ACHN (cell line): Measurements from ENCODE around the gene SPINDOC.
"Not testable (repeated sequence)": the region's sequence is repeated elsewhere in the genome, so short reads cannot be mapped to it uniquely, and the experiment has no call there.

ENCODE experiments used
- DNase-seq: peaks from one replicate; pipeline ENCODE4 v3.0.0-alpha.2; 2015
- in situ Hi-C: cut with HindIII; loops from 2 replicates; pipeline ENCODE4 v1.10.0; 2017; ENCODE audit warnings: low sequenced_read_pairs, low pct_ligation_motif_present, low pct_unique_long_range_greater_than_20kb

SPINDOC gene

DNA sequence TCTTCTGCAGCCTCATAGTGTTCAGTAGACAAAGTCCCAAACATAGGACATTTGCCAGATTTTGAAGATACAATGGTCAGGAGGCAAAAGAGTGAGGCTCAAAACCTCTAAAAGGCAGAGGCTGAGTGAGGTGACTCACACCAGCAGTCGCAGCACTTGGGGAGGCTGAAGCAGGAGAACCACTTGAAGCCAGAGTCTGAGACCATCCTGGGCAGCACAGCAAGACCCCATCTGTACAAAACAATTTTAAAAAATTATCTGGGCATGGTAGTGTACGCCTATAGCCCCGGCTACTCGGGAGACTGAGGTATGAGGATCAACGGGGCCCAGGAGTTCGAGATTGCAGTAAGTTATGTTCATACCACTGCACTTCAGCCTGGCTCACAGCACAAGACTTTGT lies 30.5 kb upstream of the SPINDOC start:
- in situ Hi-C loops = no loop called here
- no peak for DNase-seq

- in situ Hi-C loops = no loop called here
Observed at GRCh38 chr11:63783925-63784592, 29.2 kb upstream of the SPINDOC start.

DNA sequence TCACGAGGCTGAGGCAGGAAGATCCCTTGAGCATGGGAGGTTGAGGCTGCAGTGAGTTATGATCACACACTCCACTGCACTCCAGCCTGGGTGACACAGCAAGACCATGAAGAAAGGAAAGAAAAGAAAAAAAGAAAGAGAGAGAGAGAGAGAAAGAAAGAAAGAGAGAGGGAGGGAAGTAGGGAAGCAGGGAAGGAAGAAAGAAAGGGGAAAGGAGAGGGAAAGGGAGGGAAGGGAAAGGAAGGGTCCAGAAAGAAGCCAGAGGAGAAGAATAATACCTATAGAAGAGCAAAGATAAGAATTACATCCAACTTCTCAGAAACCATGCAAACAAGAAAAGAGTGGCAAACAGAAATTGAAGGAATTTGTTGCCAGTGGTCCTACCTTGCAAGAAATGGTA lies 27.4 kb upstream of the SPINDOC start:
- in situ Hi-C loops = no loop called here
- no peak for DNase-seq

More at GRCh38 chr11:63783925-63784592, 29.2 kb upstream of the SPINDOC start:
- no peak for DNase-seq

- DNase-seq = no peak
- in situ Hi-C loops = no loop called here
Observed at GRCh38 chr11:63791495-63792167, 21.6 kb upstream of the SPINDOC start.

- in situ Hi-C loops = no loop called here
- no peak for DNase-seq
Observed at GRCh38 chr11:63793161-63793560, 20.1 kb upstream of the SPINDOC start.

GRCh38 chr11:63795066-63795465 lies 18.2 kb upstream of the SPINDOC start:
- no peak for DNase-seq
- in situ Hi-C loops = no loop called here

- no peak for DNase-seq
- in situ Hi-C loops = no loop called here
Observed at GRCh38 chr11:63800921-63801320, 12.3 kb upstream of the SPINDOC start.

GRCh38 chr11:63802637-63803414 lies 10.4 kb upstream of the SPINDOC start:
- in situ Hi-C loops = no loop called here
- DNase-seq = peak; percentile 65

GRCh38 chr11:63804259-63804658 lies 9.0 kb upstream of the SPINDOC start:
- DNase-seq = no peak

GRCh38 chr11:63805844-63806415 lies 7.3 kb upstream of the SPINDOC start:
- in situ Hi-C loops = no loop called here
- DNase-seq = no peak

More at GRCh38 chr11:63804259-63804658, 9.0 kb upstream of the SPINDOC start:
- in situ Hi-C loops = no loop called here

DNA sequence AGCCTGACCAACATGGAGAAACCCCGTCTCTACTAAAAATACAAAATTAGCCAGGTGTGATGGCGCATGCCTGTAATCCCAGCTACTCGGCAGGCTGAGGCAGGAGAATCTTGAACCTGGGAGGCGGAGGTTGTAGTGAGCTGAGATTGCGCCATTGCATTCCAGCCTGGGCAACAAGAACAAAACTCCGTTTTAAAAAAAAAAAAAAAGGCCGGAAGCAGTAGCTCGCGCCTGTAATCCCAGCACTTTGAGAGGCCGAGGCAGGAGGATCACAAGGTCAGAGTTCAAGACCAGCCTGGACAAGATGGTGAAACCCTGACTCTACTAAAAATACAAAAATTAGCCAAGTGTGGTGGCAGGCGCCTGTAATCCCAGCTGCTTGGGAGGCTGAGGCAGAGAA lies 2.9 kb upstream of the SPINDOC start:
- DNase-seq, in situ Hi-C loops: not testable (repeated sequence)

DNA sequence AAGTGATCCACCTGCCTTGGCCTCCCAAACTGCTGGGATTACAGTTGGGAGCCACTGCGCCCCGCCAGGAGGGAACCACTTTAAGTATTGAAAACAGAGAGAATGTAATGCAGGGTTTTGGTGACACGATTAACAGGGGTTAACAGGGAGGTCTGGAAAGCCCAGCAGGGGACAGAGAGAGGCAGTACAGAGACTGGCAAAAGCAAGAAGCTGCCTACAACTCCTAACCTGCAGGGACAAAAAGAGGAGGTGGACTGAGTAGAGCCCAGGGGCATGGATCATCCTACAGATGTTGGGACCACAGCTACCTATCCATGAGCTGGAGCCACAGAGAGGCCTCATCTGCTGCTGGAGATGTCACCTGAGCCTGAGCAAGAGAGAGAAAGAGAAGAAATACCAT lies 1.7 kb upstream of the SPINDOC start:
- in situ Hi-C loops = no loop called here

GRCh38 chr11:63813563-63814382 lies 517 bp downstream of the SPINDOC start:
- in situ Hi-C loops = no loop called here
- peak; percentile 49 for DNase-seq

More for the DNA sequence above, 1.7 kb upstream of the SPINDOC start:
- DNase-seq = no peak

GRCh38 chr11:63814383-63814736 lies 1.1 kb downstream of the SPINDOC start:
- DNase-seq = no peak
- in situ Hi-C loops = no loop called here

- DNase-seq = no peak
- in situ Hi-C loops = no loop called here
Observed at GRCh38 chr11:63816166-63816565, 2.9 kb downstream of the SPINDOC start.

GRCh38 chr11:63816732-63817131 lies 3.5 kb downstream of the SPINDOC start:
- no peak for DNase-seq
- in situ Hi-C loops = no loop called here

DNA sequence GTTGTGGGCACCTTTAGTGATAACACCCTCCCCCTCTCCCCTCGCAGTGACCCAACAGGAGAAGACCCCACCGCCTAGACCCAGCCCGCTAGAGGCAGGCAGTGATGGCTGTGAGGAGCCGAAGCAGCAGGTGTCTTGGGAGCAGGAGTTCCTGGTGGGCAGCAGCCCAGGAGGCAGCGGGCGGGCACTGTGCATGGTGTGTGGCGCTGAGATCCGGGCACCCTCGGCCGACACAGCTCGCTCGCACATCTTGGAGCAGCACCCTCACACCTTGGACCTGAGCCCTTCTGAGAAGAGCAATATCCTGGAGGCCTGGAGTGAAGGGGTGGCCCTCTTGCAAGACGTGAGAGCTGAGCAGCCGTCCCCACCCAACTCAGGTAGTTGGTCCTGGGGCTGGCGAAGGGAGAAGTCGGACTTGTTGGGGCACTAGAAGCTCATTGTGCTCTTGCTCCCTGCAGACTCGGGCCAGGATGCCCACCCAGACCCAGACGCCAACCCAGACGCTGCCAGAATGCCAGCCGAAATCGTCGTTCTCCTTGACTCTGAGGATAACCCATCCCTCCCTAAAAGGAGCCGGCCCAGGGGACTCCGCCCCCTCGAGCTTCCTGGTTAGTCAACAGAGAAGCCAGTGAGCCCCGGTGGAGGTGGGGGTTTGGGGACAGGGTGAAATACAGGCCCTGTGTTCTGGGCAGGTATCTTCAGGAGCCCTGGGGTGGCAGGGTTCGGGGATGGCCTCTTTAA lies 4.7 kb downstream of the SPINDOC start:
- in situ Hi-C loops = no loop called here
- no peak for DNase-seq

- in situ Hi-C loops = no loop called here
- no peak for DNase-seq
Observed at GRCh38 chr11:63818609-63819008, 5.4 kb downstream of the SPINDOC start.
